HepG2 (cell line): ENCODE measurements around the gene INO80B. TPM values are rescaled to one million over a fixed set of nuclear protein-coding genes. Genes with fewer than 3 reads are reported as not detected.

Experiments
- ATF1 ChIP-seq: IDR thresholded peaks from 2 replicates; pipeline ENCODE4 v1.6.1; 2016; ENCODE audit warnings: mild to moderate bottlenecking, control low read depth
- DR1 ChIP-seq: sonication (generic); formaldehyde crosslinking; IDR thresholded peaks from 2 replicates; pipeline ENCODE4 v1.8.0; 2021; ENCODE audit warnings: mild to moderate bottlenecking, missing genetic modification reagents, inconsistent platforms
- HNF1B ChIP-seq: sonication (generic); formaldehyde crosslinking; IDR thresholded peaks from 2 replicates; pipeline ENCODE4 v1.5.1; 2020; ENCODE audit warnings: mild to moderate bottlenecking, moderate library complexity, missing genetic modification reagents
- HNF4A ChIP-seq: sonication (generic); formaldehyde crosslinking; IDR thresholded peaks from 2 replicates; pipeline ENCODE4 v1.4.0; 2020; ENCODE audit warnings: missing genetic modification reagents
- KDM5A ChIP-seq: fragments of 200-600 bp; sonication (generic); IDR thresholded peaks from 2 replicates; pipeline ENCODE4 v1.7.0; 2018; ENCODE audit warnings: antibody characterized with exemption, mild to moderate bottlenecking, low read length, borderline replicate concordance
- MIXL1 ChIP-seq: IDR thresholded peaks from 2 replicates; pipeline ENCODE4 v1.6.1; 2016
- NR2F1 ChIP-seq, 2 experiments: fragments of 450-650 bp in 1 of 2; formaldehyde crosslinking in 1 of 2; IDR thresholded peaks; 2 replicates each; pipeline versions ENCODE4 v1.5.0 to v1.6.1; 2016 to 2020; ENCODE audit warnings: mild to moderate bottlenecking in 1 of 2, missing compliant biosample characterization in 1 of 2, missing genetic modification reagents in 1 of 2, moderate library complexity in 1 of 2
- TEAD3 ChIP-seq: optimal IDR thresholded peaks from 2 replicates; pipeline ENCODE3; 2016; ENCODE audit warnings: borderline replicate concordance
- UBTF ChIP-seq: sonication (generic); formaldehyde crosslinking; IDR thresholded peaks from 2 replicates; pipeline ENCODE4 v1.4.0; 2020; ENCODE audit warnings: mild to moderate bottlenecking, missing genetic modification reagents
- YEATS2 ChIP-seq: sonication (generic); formaldehyde crosslinking; IDR thresholded peaks from 2 replicates; pipeline ENCODE4 v1.4.0; 2020; ENCODE audit warnings: missing genetic modification reagents, borderline replicate concordance
- ZBTB38 ChIP-seq: sonication (generic); formaldehyde crosslinking; IDR thresholded peaks from 2 replicates; pipeline ENCODE4 v1.5.1; 2020; ENCODE audit warnings: mild to moderate bottlenecking, missing genetic modification reagents
- ZNF430 ChIP-seq: sonication (generic); formaldehyde crosslinking; IDR thresholded peaks from 2 replicates; pipeline ENCODE4 v1.9.0; 2021; ENCODE audit warnings: mild to moderate bottlenecking, missing genetic modification reagents
- polyA plus RNA-seq, 8 experiments: library from polyadenylated mRNA; depleted of rRNA in 3 of 8; stranded (reverse) in 7 of 8; unstranded in 1 of 8; fragments of >200 nt; fragmentation: Illumina TruSeq in 4 of 8; extraction: Trizol in 4 of 8; gene quantifications; 2 replicates each; pipeline versions ENCODE4 v1.2.1 to v1.2.3, GENCODE V29; 2011 to 2016; ENCODE audit warnings: low read depth in 4 of 8, missing spikeins in 1 of 8, mixed read lengths in 1 of 8; ENCODE audit not compliant: insufficient read depth in 1 of 8
- total RNA-seq, 5 experiments: library from RNA; depleted of rRNA; stranded (reverse); fragments of >200 nt; fragmentation: Illumina TruSeq; extraction: Trizol; gene quantifications; 2 replicates each; pipeline ENCODE4 v1.2.3, GENCODE V29; 2016; ENCODE audit warnings: low read depth in 1 of 5
- TF ChIP-seq, protein P1 (sequence below): sonication (generic); formaldehyde crosslinking; IDR thresholded peaks from 2 replicates; pipeline ENCODE4 v1.4.0; 2020; ENCODE audit warnings: missing genetic modification reagents
- TF ChIP-seq, protein P2 (sequence below): IDR thresholded peaks from 2 replicates; pipeline ENCODE4 v1.6.1; 2016; ENCODE audit warnings: low read depth

The INO80B gene
- total and polyA plus RNA-seq, 2 of the 13 experiments (the other 11 are each of a cell fraction or from before 2014, with no cell fraction given), result 6.2 to 14.5 TPM

- TF ChIP-seq, protein P1, sequence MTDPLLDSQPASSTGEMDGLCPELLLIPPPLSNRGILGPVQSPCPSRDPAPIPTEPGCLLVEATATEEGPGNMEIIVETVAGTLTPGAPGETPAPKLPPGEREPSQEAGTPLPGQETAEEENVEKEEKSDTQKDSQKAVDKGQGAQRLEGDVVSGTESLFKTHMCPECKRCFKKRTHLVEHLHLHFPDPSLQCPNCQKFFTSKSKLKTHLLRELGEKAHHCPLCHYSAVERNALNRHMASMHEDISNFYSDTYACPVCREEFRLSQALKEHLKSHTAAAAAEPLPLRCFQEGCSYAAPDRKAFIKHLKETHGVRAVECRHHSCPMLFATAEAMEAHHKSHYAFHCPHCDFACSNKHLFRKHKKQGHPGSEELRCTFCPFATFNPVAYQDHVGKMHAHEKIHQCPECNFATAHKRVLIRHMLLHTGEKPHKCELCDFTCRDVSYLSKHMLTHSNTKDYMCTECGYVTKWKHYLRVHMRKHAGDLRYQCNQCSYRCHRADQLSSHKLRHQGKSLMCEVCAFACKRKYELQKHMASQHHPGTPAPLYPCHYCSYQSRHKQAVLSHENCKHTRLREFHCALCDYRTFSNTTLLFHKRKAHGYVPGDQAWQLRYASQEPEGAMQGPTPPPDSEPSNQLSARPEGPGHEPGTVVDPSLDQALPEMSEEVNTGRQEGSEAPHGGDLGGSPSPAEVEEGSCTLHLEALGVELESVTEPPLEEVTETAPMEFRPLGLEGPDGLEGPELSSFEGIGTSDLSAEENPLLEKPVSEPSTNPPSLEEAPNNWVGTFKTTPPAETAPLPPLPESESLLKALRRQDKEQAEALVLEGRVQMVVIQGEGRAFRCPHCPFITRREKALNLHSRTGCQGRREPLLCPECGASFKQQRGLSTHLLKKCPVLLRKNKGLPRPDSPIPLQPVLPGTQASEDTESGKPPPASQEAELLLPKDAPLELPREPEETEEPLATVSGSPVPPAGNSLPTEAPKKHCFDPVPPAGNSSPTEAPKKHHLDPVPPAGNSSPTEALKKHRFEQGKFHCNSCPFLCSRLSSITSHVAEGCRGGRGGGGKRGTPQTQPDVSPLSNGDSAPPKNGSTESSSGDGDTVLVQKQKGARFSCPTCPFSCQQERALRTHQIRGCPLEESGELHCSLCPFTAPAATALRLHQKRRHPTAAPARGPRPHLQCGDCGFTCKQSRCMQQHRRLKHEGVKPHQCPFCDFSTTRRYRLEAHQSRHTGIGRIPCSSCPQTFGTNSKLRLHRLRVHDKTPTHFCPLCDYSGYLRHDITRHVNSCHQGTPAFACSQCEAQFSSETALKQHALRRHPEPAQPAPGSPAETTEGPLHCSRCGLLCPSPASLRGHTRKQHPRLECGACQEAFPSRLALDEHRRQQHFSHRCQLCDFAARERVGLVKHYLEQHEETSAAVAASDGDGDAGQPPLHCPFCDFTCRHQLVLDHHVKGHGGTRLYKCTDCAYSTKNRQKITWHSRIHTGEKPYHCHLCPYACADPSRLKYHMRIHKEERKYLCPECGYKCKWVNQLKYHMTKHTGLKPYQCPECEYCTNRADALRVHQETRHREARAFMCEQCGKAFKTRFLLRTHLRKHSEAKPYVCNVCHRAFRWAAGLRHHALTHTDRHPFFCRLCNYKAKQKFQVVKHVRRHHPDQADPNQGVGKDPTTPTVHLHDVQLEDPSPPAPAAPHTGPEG (CRISPR knock-in tag), result no peak
- TF ChIP-seq ZBTB38, result 0 out of 2 replicates have a peak, but pooled peaks have one; percentile 16
- TF ChIP-seq ATF1, result peak; percentile 96
- TF ChIP-seq MIXL1 (CRISPR knock-in tag), result 0 out of 2 replicates have a peak, but pooled peaks have one; percentile 35
- peak; percentile 84 for TF ChIP-seq TEAD3 (CRISPR knock-in tag)
- TF ChIP-seq, protein P2, sequence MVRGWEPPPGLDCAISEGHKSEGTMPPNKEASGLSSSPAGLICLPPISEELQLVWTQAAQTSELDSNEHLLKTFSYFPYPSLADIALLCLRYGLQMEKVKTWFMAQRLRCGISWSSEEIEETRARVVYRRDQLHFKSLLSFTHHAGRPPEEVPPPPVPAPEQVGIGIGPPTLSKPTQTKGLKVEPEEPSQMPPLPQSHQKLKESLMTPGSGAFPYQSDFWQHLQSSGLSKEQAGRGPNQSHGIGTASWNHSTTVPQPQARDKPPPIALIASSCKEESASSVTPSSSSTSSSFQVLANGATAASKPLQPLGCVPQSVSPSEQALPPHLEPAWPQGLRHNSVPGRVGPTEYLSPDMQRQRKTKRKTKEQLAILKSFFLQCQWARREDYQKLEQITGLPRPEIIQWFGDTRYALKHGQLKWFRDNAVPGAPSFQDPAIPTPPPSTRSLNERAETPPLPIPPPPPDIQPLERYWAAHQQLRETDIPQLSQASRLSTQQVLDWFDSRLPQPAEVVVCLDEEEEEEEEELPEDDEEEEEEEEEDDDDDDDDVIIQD (CRISPR knock-in tag), result 0 out of 2 replicates have a peak, but pooled peaks have one; percentile 24
- TF ChIP-seq UBTF (CRISPR knock-in tag), result peak; percentile 34
- no peak for TF ChIP-seq NR2F1 (CRISPR knock-in tag; IDR thresholded peaks at IDR 0.05)
- TF ChIP-seq ZNF430 (CRISPR knock-in tag), result no peak
- TF ChIP-seq DR1 (CRISPR knock-in tag), result peak; percentile 87
- TF ChIP-seq YEATS2 (CRISPR knock-in tag), result peak; percentile 3; the same call in 1 of the 2 replicates
- peak; percentile 82 for TF ChIP-seq KDM5A
- TF ChIP-seq HNF4A (CRISPR knock-in tag), result 0 out of 2 replicates have a peak, but pooled peaks have one; percentile 3
- peak; percentile 13; the same call in 1 of the 2 replicates for TF ChIP-seq HNF1B (CRISPR knock-in tag)
Measured at GRCh38 chr2:74458132-74458937, 3.4 kb downstream of the INO80B start, which contains the start of gene WBP1 (continued).
